ENCODE data around the gene ADARB1.

The ADARB1 gene

GRCh38 chr21:45055861-45056260 is 18.5 kb upstream of the ADARB1 start:
- DNase-seq = no peak

GRCh38 chr21:45056296-45056904 is 18.0 kb upstream of the ADARB1 start:
- DNase-seq = no peak

DNA sequence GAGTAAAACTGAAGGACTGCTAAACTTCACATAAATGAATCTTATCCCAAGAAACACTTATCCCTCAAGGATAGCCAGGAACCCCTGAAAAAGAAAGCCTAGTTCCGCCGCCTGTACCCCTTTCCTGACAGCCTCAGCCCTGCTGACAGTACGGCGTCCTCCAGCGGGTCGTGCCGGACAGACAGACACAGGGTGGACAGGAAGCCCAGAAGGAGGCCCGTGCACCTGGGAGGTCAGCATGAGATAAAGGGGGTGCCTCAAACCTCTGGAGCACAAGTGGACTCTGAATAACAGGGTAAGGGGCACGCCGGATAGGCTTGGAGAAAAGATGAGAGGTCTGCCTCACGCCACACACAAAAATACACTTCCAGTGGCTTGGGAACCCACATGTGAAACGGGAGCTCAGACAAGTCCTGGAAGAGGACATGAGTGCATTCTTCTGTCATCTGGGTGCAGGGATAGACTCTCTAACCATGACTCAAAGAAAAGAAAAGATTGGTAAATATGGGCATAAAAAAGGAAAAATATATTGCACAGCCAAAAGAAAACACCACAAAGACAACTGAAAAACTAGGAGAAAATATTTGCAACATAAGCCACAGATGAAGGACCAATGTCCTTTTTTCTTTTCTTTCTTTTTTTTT is 17.3 kb upstream of the ADARB1 start:
- no peak for DNase-seq

DNA sequence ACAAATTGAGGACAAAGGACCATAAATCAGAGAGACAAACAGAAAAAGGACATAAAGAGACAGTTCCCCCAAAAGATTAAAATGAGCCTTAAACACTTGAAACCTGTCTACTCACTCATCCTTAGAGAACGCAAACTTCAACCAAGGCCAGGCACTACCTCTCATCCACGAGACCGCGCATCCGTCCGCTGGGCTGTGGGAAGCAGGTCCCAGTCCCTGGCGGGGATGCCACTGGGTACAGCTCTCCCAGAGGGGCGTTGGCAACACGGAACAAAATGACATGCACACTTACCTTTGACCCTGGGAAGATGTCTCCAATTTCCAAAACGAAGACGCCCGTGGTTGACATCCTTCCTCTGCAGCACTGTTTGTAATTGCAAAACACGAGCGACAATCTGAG is 16.5 kb upstream of the ADARB1 start:
- no peak for DNase-seq

GRCh38 chr21:45059121-45059520 is 15.3 kb upstream of the ADARB1 start:
- DNase-seq = no peak

GRCh38 chr21:45060089-45060488 is 14.3 kb upstream of the ADARB1 start:
- no peak for DNase-seq

DNA sequence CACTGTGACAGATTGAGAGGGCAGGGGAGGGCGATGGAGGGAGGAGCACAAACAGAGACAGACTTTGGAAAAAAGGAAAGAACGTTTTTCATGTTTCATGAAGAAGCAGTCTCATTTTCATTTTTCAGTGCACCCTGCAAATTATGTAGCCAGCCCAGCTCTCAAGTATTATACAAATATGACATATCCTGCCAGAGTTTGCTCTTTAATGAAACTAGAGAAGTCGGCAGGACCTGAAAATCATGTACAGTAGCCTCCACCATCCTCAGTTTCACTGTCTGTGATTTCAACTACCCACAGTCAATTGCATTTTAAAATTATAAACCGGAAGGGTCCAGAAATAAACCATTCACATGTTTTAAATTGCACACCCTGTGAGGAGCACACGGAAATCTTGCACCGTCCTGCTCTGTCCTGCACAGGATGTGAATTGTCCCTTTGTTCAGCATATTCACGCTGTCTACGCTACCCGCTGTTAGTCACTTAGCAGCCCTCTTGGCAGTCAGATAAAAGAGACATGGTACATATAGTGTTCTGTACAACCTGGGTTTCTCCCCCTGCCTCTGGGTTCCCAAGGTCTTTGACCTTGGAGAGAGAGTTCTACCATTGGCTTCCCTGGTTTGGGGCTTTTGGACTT is 13.6 kb upstream of the ADARB1 start:
- no peak for DNase-seq

GRCh38 chr21:45064091-45064490 is 10.3 kb upstream of the ADARB1 start:
- no peak for DNase-seq

DNA sequence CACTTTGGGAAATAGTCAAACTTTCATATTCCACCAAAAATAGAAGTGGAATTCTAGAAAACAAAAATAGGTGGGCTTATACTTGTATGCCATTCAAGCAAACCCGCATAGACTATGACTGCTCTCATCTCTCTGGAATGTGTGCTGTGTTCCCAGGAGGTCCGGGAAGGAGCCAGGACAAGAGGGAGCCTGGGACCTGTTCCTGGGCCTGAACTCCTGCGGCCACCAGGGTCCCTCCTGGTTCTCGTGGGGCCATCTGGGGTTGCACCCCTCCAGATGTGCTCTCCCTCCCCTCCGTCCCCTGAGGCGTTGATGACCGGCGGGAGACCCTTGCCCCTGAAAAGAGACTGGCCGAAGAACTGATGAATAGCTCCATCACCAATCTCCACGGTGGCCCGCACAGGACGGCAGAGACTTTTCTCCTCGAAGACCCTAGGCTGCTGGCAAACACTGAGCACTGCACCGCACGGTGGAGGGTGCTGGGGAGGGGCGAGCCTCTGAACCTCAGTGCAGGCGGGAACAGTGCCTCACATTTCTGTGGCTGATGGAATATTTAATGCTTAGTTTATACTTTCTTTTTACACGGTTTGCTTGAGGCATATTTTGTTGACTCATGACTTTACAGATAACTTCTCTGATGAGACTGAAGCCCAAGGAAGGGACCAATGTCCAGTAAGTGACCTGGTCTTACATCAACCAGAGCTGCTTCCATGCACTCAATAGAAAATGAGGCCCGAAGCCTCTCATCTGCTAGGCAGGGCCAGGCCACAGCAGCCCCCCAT is 9.6 kb upstream of the ADARB1 start:
- no peak for DNase-seq

- no peak for DNase-seq
Measured at GRCh38 chr21:45067462-45068285, 6.7 kb upstream of the ADARB1 start.

DNA sequence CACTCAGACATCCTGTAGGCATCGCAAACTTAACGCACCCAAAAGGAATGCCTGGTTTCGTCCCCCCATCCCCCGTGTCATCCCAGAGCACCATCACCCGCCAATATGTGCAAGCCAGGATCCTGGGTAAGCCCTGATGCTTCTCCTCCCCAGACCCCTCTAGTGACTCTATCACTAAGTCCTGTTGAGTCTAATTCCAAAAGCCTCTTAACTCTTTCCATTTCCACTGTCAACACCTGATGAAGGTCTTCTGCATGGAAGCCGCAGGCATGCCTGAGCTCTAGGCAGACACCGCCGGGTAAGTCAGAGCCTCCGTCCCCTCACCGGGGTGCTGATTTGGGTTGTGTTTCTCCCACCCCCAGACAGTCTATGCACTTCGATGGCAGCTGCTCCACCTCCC is 5.3 kb upstream of the ADARB1 start:
- DNase-seq = no peak

- DNase-seq = no peak
Measured at GRCh38 chr21:45069711-45070110, 4.7 kb upstream of the ADARB1 start.

DNA sequence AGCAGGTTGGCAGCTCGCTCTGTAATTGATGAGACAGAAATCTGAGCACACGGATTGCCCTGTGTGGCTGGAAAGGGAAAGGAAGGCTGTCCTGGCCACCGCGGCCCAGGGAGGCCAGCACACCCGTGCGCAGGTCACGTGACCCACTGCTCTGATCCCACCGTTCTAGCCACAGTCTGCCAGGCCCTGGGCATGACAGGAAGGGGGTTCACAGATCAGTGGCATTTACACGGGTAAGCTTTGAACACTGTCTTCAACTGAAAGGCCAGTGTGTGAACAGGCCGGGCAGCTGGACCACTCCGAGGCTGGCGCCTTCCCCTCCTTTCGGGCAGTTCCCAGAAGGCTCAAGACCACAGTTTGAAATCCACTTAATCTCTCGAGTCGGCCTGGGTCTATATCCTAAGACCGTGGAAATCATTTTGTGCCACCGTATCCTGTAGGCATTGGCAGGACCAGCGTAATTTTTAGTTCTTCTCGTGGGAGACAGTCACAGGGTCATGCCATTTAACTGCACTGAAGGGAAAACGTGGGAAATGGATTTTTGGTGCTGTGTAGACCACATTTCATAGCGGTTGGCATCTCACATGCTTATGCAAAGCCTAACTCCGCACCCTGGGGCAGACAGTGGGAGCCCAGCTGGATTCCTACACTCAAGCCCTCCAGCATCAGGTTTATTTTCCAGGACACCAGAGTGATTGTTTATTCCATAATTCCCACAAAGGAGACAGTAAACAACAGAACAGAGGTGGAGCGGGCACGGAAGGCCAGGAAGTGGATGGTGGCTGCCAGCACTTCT is 3.1 kb upstream of the ADARB1 start:
- DNase-seq = no peak

DNA sequence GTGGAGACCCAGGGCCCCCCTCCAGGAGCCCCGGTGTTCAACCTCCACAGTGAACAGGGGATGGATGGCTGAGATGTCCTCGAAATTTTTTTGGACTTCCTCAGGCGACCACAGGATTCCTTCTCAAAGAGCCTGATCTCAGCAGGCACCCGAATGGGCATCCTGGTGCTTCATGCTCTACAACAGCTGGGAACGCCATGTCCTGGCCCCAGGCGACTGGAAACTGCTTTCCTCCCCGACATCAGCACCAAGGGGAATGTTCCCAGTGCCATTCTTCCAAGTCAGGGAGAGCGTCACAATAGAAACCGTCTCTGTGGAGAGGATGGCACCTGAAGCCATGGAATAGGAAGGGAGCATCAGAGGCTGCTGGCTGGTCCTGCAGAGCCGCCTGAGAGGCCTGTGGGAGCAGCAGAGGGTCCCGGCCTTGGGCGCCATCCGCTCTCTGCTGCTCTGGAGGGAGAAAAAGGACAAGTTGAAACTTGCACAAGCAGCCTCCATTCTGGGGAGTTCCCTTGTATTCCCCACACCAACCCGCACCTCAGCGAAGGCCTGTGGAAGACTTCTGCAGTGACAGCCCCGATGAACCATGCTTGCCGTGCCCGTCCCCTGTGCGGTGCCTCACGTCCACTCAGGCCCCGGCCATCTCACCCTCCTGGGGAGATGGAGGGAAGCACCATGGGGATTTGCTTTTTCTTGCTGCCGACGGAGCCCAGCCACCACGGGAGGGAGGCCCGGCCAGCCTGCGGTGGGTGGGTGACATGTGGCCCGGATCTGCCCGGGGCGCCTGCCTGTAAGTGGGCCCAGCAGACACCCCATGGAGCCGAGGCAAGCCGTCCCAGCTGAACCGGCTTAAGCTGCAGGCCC is 2.3 kb upstream of the ADARB1 start:
- no peak for DNase-seq

GRCh38 chr21:45072738-45073300 is 1.6 kb upstream of the ADARB1 start:
- DNase-seq = no peak

DNA sequence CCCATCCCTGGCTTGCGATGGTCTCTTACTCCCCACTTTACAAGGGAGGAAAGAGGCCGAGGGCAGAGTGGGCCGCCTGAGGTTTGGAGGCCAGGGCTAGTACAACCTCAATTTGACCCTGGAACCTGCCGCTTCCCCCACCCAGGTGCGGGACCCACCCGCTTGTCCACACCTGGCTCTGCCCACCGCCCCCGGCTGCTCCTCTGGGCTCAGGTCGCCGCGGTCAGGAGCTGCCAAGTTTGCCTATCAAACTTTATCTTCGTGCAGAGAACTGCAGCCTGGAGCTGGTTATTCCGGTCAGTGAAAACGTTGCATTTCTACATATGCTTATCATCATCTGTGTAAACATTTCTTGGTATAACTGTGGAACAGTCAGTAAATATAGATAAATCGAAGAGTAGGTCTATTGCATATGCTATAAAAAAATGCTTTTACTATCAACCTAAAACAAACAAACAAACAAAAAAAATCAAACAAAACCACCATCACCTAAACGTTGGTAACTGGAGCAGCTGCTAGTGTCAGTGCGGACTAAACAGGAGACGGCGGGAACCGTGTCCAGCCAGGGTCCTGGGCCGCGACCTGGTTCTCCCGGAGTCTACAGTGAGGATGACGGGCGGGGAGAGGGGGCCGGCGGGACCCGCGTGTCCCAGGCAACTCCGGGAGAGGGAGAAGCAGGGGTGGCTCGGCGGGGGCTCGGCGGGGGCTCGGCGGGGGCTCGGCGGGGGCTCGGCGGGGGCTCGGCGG is 906 bp upstream of the ADARB1 start:
- DNase-seq = peak; percentile 22

GRCh38 chr21:45074818-45075595 is 627 bp downstream of the ADARB1 start:
- DNase-seq = peak; percentile 33

DNA sequence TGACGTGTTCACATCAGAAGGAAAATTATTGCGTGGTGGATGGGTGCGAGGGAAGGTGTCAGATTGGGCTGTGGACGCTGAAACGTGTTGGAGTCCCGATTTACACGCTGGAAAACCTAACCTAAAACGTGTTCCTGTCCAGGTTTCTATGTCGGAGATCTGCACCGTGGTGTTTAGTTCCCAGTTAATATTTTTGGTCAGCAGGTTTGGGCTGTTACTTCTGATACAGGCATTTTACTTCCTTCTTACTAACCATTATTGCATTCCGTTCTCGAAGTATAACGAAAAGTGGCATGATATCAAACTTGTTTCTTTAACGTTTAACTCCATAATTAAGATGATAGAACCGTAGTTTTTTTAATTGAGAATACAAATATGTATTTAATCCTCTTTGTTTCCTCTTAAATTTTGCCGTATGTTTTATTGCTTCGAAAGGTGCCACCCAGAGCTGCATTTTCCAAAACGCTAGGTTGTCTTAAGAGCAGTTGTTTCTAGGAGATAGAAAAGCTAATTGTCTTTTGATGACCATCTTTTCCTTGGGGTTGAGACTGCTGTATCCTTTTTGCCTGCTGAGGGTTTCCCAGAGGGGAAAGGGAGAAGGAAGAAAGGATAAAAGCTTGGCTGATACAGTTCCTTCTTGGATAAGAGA is 1.3 kb downstream of the ADARB1 start:
- no peak for DNase-seq

Data from stimulated activated CD4-positive, alpha-beta T cell treated with anti-CD3 and anti-CD28 coated beads, Interleukin-1b, Interleukin-23, amount 100 ng/mL, for 48 hours (primary cell).